Heart left ventricle (tissue), 16 donors: Measurements from ENCODE around the gene CREG2. TPM values are rescaled to one million over a fixed set of nuclear protein-coding genes. Genes with fewer than 3 reads are reported as not detected.

Experiments used
- ATAC-seq, 4 donors: fragments of 200-7000 bp; cut with Tn5 transposase; one replicate each; pipeline ENCODE4 v1.9.1; 2020 to 2022; ENCODE audit warnings: moderate library complexity in 4 of 4, mild to moderate bottlenecking in 3 of 4, moderate number of reproducible peaks in 1 of 4
- DNase-seq, 5 donors: peaks; one replicate each; pipeline ENCODE4 v3.0.0-alpha.2; 2020
- H3K27ac ChIP-seq, 12 donors: fragments of 200-600 bp; sonication (generic) in 4 of 12; one replicate each; pipeline versions ENCODE4 v1.5.0 to v1.8.0; 2016 to 2022; ENCODE audit warnings: mild to moderate bottlenecking in 2 of 12
- H3K27me3 ChIP-seq, 9 donors: fragments of 200-600 bp; sonication (generic) in 2 of 9; one replicate each; pipeline versions ENCODE4 v1.5.1 to v1.8.0; 2016 to 2022; ENCODE audit warnings: mild to moderate bottlenecking in 3 of 9
- H3K36me3 ChIP-seq, 9 donors: fragments of 200-600 bp; sonication (generic) in 2 of 9; one replicate each; pipeline versions ENCODE4 v1.5.0 to v1.8.0; 2018 to 2022; ENCODE audit warnings: mild to moderate bottlenecking in 2 of 9
- H3K4me1 ChIP-seq, 12 donors: fragments of 200-600 bp; sonication (generic) in 4 of 12; one replicate each; pipeline versions ENCODE4 v1.5.0 to v1.8.0; 2016 to 2022; ENCODE audit warnings: mild to moderate bottlenecking in 3 of 12
- H3K4me3 ChIP-seq, 12 donors: fragments of 200-600 bp; sonication (generic) in 4 of 12; one replicate each; pipeline versions ENCODE4 v1.5.0 to v1.8.0; 2017 to 2022; ENCODE audit warnings: mild to moderate bottlenecking in 9 of 12, moderate library complexity in 4 of 12
- H3K9me3 ChIP-seq, 12 donors: fragments of 200-600 bp; sonication (generic) in 4 of 12; one replicate each; pipeline versions ENCODE4 v1.5.0 to v1.8.0; 2016 to 2022; ENCODE audit warnings: mild to moderate bottlenecking in 1 of 12
- CTCF ChIP-seq, 12 donors: fragments of 200-600 bp; sonication (generic) in 4 of 12; IDR thresholded peaks; one replicate each; pipeline versions ENCODE4 v1.5.0 to v1.8.0; 2018 to 2022; ENCODE audit warnings: antibody characterized with exemption in 12 of 12, mild to moderate bottlenecking in 5 of 12
- POLR2A ChIP-seq, 2 donors: fragments of 450-650 bp; IDR thresholded peaks; one replicate each; pipeline ENCODE4 v1.6.1; 2017; ENCODE audit warnings: antibody characterized with exemption in 2 of 2, mild to moderate bottlenecking in 2 of 2, moderate library complexity in 2 of 2
- WGBS, 4 donors: extraction: QIAGEN DNeasy Blood & Tissue Kit in 2 of 4; methylation state at CpG; one replicate each; pipeline versions ENCODE4 v1.1.5 to v1.1.7; 2013 to 2018; 5-methylcytosine and 5-hydroxymethylcytosine counted together
- intact Hi-C, 10 donors: fragments of 100-400 bp; cut with DNase I; formaldehyde crosslinking; loops; one replicate each; pipeline versions ENCODE4 v1.11.1 to v1.14.2; 2022
- polyA plus RNA-seq, 2 donors: library from polyadenylated mRNA; stranded (reverse); fragments of 200-250 nt; gene quantifications; one replicate each; pipeline ENCODE4 v1.2.3, GENCODE V29; 2013
- total RNA-seq, 9 donors: library from RNA; depleted of rRNA in 2 of 9; stranded (reverse); fragments of >200 nt in 2 of 9; fragmentation: NEBNext Ultra II Directional in 3 of 9; extraction: Animal tissue kit (Norgen Biotek cat#: 25700) in 3 of 9; gene quantifications; one replicate each; pipeline versions ENCODE4 v1.1.0 to v1.2.4, GENCODE V29; 2016 to 2023
- donor health status: ischemic (EF 13 %, LVEDD 7.1; RV severe dilation, severe dysfunction).
- donor health status: healthy with polysubstance abuse.
- donor health status: DM: no; HTN: yes; CAD: no.
- donor health status: DM: no; HTN: no; CAD: no.
- donor health status: ischemic (EF 25% LVEDD 6.9; RV normal size, moderate dysfunction).
- donor health status: ischemic (EF 25% LVEDD 5.7; RV mildly dilated, moderate dysfunction).
- donor health status: healthy.
- donor health status: DM: yes; HTN: yes; CAD: no.
- donor health status: ischemic (EF 35%, LVEDD 5.7; RV mildly dilated, moderate dysfunction).
- donor health status: nonischemic (EF 11% LVEDD 7.7; RV severe dilation, severe dysfunction).
- donor health status: DM: yes; HTN: yes; CAD: no.
- donor health status: PGD.
- donor health status: ischemic (EF 29% LVEDD 5.4; RV normal size, mild dysfunction).
- donor health status: nonischemic (EF 23%, LVEDD 6.1; RV moderate dilation, normal function).

The CREG2 gene
- total and polyA plus RNA-seq, 11 donors: 0.18 to 1.1 (median 0.46) TPM; not detected in 7

DNA sequence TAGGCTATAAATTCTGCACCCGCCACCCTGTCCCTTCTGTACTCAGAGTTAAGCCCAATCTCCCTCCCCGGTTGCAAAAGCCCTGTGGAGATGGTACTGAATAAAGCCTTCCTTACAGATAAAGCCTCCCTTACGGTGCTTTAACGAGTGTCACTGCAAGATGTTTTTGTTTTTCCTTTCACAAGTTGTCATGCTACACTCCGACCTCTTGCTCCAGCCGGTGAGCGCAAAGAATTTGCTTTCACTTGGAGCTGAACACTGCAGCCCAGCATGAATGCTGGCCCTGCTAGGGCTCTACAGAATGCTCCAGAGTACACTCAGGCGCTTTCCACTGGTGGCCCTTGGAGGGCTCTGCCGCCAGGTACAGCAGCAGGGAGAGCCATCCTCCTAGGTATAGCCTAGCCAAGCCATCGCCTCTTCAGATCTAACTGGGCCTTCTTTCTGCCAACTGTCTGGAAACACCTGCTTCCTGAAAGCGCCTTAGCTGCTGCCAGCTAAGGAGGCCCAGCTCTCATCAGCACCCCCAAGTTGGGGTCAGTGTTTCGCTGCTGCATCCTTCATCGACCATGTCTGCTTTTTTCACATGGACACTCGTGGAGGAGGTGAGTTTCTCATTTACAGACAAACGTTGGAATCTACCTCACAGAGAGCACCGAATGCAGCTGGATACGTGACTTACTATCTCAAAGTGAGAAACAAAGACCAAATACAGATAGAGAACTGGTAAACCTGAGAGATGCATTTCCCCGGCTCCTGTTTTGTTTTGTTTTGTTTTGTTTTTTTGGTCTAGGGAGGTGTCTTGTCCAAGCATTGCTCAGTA is 13.4 kb upstream of the CREG2 start:
- Histone ChIP-seq H3K4me3 (no peak overlapping the region), H3K9me3 (no peaks in the 10 kb centered on the region), H3K4me1 (peaks cover 0 to 12% (median 0%) of the 10 kb centered on the region in 12 donors), H3K27ac (no peak overlapping the region), H3K36me3 (no peaks in the 10 kb centered on the region), H3K27me3 (no peaks in the 10 kb centered on the region)
- no peak for DNase-seq
- ATAC-seq: no peak
- WGBS, 4 donors: 68 to 77% (median 74%) methylated on average over 18 of the region's 18 CpGs
- TF ChIP-seq POLR2A (IDR thresholded peaks at IDR 0.05) (no peak), CTCF (IDR thresholded peaks at IDR 0.05) (no peak)
- intact Hi-C loops: no loop called here

GRCh38 chr2:101400048-101400447 is 12.7 kb upstream of the CREG2 start:
- Histone ChIP-seq H3K4me1 (peaks cover 0 to 7% (median 0%) of the 10 kb centered on the region in 12 donors), H3K36me3 (no peaks in the 10 kb centered on the region), H3K27me3 (no peaks in the 10 kb centered on the region), H3K27ac (no peak overlapping the region), H3K9me3 (no peaks in the 10 kb centered on the region), H3K4me3 (no peak overlapping the region)
- WGBS, 4 donors: 89 to 97% (median 94%) methylated on average over 8 of the region's 8 CpGs
- TF ChIP-seq CTCF (IDR thresholded peaks at IDR 0.05) (no peak), POLR2A (IDR thresholded peaks at IDR 0.05) (no peak)
- DNase-seq (no peak), ATAC-seq (no peak)
- intact Hi-C loops: no loop called here

GRCh38 chr2:101399021-101399799 is 11.9 kb upstream of the CREG2 start:
- no peak for TF ChIP-seq CTCF (IDR thresholded peaks at IDR 0.05)
- no peak for TF ChIP-seq POLR2A (IDR thresholded peaks at IDR 0.05)
- peaks cover 0 to 7% (median 0%) of the 10 kb centered on the region in 12 donors for H3K4me1 ChIP-seq
- WGBS, 4 donors: 89 to 90% (median 89%) methylated on average over 11 of the region's 11 CpGs
- no peak overlapping the region for H3K4me3 ChIP-seq
- ATAC-seq: no peak
- intact Hi-C loops: loop anchor here in 1 of 10 donors (5.0 kb wide), 1 partner anchor 52 kb away; no protein-coding TSS in a partner anchor
- no peak for DNase-seq
- no peak overlapping the region for H3K27ac ChIP-seq
- no peaks in the 10 kb centered on the region for H3K9me3 ChIP-seq
- no peaks in the 10 kb centered on the region for H3K27me3 ChIP-seq
- no peaks in the 10 kb centered on the region for H3K36me3 ChIP-seq
